ENCODE measurements around the gene ENPP1. TPM values are rescaled to one million over a fixed set of nuclear protein-coding genes. Genes with fewer than 3 reads are reported as not detected.

The ENPP1 gene
- total and polyA plus RNA-seq, 2 of the 4 experiments (the other 2 are of a cell fraction): 10.9 to 38.9 TPM

GRCh38 chr6:131791476-131791875 is 16.3 kb upstream of the ENPP1 start:
- no CpG with 5 or more reads among the region's 5 CpGs for WGBS, 2 experiments (ENCODE audit: extremely low coverage in 2 of 2, insufficient read length in 1 of 2)
- no peaks in the 10 kb centered on the region for H3K36me3 ChIP-seq (ENCODE audit: control insufficient read depth, insufficient read depth, low read length)
- ATAC-seq (ENCODE audit: low read depth) (no peak), DNase-seq (no peak)
- no peak overlapping the region for H3K4ac ChIP-seq (ENCODE audit: low read depth, low read length)
- H4K91ac ChIP-seq (ENCODE audit: insufficient read depth, low read depth, low read length): no peak overlapping the region
- no peaks in the 10 kb centered on the region for H4K20me1 ChIP-seq (ENCODE audit: insufficient read depth, low read length)
- no peak overlapping the region for H2AK5ac ChIP-seq (ENCODE audit: low read depth, low read length)
- H2BK20ac ChIP-seq (ENCODE audit: low read depth, low read length): no peak overlapping the region
- POLR2A ChIA-PET (ENCODE audit: unreplicated experiment): no interaction called here
- CTCF ChIA-PET: interaction anchor here (0.7 kb wide), 1 partner anchor 29 kb away, joined by 3 read pairs; no protein-coding TSS in a partner anchor
- no peak overlapping the region for H3K9ac ChIP-seq (ENCODE audit: low read depth, low read length)
- no peak overlapping the region for H2AK9ac ChIP-seq (replicated peaks; ENCODE audit: low read depth, low read length, poor library complexity)
- H4K8ac ChIP-seq (ENCODE audit: low read depth in 2 of 2, low read length in 2 of 2): no peak overlapping the region
- H3K4me1 ChIP-seq (ENCODE audit: control insufficient read depth, insufficient read depth, low read length): no peaks in the 10 kb centered on the region
- no peaks in the 10 kb centered on the region for H3K9me1 ChIP-seq (ENCODE audit: insufficient read depth, low read length)
- H3K56ac ChIP-seq (ENCODE audit: extremely low read depth, insufficient read depth, low read length): no peak overlapping the region
- no TSS peak for BruUV-seq (replicated peaks)
- H2BK5ac ChIP-seq (ENCODE audit: low read depth, low read length, poor library complexity, severe bottlenecking): no peak overlapping the region
- H3K9me3 ChIP-seq (ENCODE audit: control insufficient read depth, insufficient read depth, low read length): no peaks in the 10 kb centered on the region
- no peaks in the 10 kb centered on the region for H3K79me1 ChIP-seq (ENCODE audit: low read depth in 1 of 2, low read length in 2 of 2)
- peak overlapping the region; percentile 40 for H2AFZ ChIP-seq (replicated peaks; ENCODE audit: low read length, poor library complexity)
- no peak overlapping the region for H3K23ac ChIP-seq (ENCODE audit: low read depth, low read length)
- H2BK120ac ChIP-seq (ENCODE audit: low read depth, low read length): no peak overlapping the region
- no peak overlapping the region for H3K4me3 ChIP-seq (ENCODE audit: insufficient read depth, low read depth, low read length)
- no peaks in the 10 kb centered on the region for H3K27me3 ChIP-seq (ENCODE audit: control insufficient read depth, insufficient read depth, low read length)
- no peak overlapping the region for H3K27ac ChIP-seq (ENCODE audit: insufficient read depth, low read length)
- dilution Hi-C loops (cut with HindIII; ENCODE audit: low sequenced_read_pairs, unreplicated experiment) (no loop called here), intact Hi-C loops (cut with micrococcal nuclease) (no loop called here), in situ Hi-C loops (cut with MboI; ENCODE audit: low sequenced_read_pairs) (no loop called here)
- TF ChIP-seq USF2 (IDR thresholded peaks at IDR 0.05; ENCODE audit: low read depth, low read length): no peak
- no peak for TF ChIP-seq SMC3 (IDR thresholded peaks at IDR 0.05; ENCODE audit: low read depth, low read length)
- no peak for TF ChIP-seq RCOR1 (IDR thresholded peaks at IDR 0.05; ENCODE audit: insufficient replicate concordance, low read length)
- TF ChIP-seq FOS (IDR thresholded peaks at IDR 0.05; ENCODE audit: low read depth, low read length): no peak
- TF ChIP-seq, protein P1, sequence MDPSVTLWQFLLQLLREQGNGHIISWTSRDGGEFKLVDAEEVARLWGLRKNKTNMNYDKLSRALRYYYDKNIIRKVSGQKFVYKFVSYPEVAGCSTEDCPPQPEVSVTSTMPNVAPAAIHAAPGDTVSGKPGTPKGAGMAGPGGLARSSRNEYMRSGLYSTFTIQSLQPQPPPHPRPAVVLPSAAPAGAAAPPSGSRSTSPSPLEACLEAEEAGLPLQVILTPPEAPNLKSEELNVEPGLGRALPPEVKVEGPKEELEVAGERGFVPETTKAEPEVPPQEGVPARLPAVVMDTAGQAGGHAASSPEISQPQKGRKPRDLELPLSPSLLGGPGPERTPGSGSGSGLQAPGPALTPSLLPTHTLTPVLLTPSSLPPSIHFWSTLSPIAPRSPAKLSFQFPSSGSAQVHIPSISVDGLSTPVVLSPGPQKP (IDR thresholded peaks at IDR 0.05; ENCODE audit: borderline replicate concordance, low read depth, low read length): no peak
- no peak for TF ChIP-seq POLR2A (IDR thresholded peaks at IDR 0.05; ENCODE audit: low read depth, low read length)
- TF ChIP-seq MAFK (IDR thresholded peaks at IDR 0.05; ENCODE audit: low read depth, low read length): no peak
- no peak for TF ChIP-seq MAZ (IDR thresholded peaks at IDR 0.05; ENCODE audit: borderline replicate concordance, low read depth, low read length)
- TF ChIP-seq, protein P2, sequence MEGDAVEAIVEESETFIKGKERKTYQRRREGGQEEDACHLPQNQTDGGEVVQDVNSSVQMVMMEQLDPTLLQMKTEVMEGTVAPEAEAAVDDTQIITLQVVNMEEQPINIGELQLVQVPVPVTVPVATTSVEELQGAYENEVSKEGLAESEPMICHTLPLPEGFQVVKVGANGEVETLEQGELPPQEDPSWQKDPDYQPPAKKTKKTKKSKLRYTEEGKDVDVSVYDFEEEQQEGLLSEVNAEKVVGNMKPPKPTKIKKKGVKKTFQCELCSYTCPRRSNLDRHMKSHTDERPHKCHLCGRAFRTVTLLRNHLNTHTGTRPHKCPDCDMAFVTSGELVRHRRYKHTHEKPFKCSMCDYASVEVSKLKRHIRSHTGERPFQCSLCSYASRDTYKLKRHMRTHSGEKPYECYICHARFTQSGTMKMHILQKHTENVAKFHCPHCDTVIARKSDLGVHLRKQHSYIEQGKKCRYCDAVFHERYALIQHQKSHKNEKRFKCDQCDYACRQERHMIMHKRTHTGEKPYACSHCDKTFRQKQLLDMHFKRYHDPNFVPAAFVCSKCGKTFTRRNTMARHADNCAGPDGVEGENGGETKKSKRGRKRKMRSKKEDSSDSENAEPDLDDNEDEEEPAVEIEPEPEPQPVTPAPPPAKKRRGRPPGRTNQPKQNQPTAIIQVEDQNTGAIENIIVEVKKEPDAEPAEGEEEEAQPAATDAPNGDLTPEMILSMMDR (conservative IDR thresholded peaks at IDR 0.05; ENCODE audit: low read depth, low read length): no peak
- TF ChIP-seq RFX5 (IDR thresholded peaks at IDR 0.05; ENCODE audit: low read depth, low read length): no peak
- TF ChIP-seq CEBPB (IDR thresholded peaks at IDR 0.05; ENCODE audit: low read depth, low read length): no peak
- no peak for TF ChIP-seq MXI1 (IDR thresholded peaks at IDR 0.05; ENCODE audit: borderline replicate concordance, low read depth, low read length)
- TF ChIP-seq RAD21 (IDR thresholded peaks at IDR 0.05; ENCODE audit: low read length): no peak
- no peak overlapping the region for H3K4me2 ChIP-seq (ENCODE audit: low read depth, low read length)
- no peak overlapping the region for H2BK15ac ChIP-seq (ENCODE audit: low read depth, low read length)
- no peak overlapping the region for H3K14ac ChIP-seq (replicated peaks; ENCODE audit: low read depth, low read length)
- no peak overlapping the region for H4K5ac ChIP-seq (ENCODE audit: low read depth, low read length)
- no peak overlapping the region for H3K18ac ChIP-seq (ENCODE audit: low read depth, low read length)

Measured in IMR-90 (cell line).